ENCODE data around the gene PAX7. TPM values are rescaled to one million over a fixed set of nuclear protein-coding genes. Genes with fewer than 3 reads are reported as not detected.

Gene PAX7
- not detected in 2 replicates for total RNA-seq

DNA sequence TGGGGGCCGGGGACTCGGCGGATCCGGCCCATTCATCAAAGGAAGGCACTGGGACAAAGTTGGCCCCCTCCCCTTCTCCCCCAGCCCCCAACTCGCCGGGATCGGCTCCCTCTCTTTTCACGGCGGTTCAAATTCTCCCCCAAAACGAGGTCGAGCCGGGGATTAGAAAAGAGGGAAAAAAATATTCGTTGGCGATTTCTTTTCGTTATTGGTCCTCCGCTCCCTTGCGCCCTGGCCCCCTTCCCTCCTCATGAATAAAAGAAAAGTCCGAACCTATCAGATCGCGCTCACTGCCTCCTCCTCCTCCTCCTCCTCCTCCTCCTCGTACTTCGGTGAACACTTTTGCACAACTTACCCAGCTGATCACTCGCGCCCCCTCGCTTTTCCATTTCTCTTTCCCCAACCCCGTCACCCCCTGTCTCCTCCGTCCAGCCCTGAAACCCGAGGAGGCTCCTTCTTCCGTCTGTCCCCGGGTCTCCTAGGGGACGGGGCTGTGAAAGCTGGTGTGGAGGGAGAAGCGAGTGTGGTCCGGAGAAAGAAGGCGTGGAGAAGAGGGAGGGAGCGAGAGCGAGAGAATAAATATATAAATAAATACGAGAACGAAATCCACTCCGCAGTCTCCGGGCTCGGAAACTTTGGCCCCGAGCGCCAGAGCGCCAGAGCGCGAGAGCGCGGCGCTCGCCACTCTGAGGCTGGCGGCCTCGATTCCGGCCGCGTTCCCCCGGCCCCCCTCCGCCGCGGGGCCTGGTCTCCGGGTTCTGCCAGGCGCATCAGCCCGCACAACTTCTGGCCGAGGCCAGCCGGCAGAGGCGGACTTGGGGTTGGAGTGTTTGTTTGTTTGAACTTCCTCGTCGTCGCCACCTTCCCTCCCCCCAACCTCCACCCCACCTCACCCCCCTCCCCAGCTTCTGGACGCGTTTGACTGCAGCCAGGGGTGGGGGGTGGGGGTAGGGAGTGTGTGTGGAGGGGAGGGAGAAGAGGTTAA is at the start of gene PAX7:
Gene PAX7, plus strand, starts transcription at position 336 of the 985 bp plus-strand sequence. CDS start 758 bp downstream, outside the sequence.

Other genes with a start within 250 kb of the PAX7 start
- gene KLHDC7A, start 149.9 kb upstream of the PAX7 start, total RNA-seq: 0.03 TPM in 1 of 2 replicates, not detected in the other
- gene TAS1R2, start 228.8 kb downstream of the PAX7 start, total RNA-seq: not detected in 2 replicates

All from smooth muscle cell of the pulmonary artery (primary cell).